HG03045 (cell line): Measurements from ENCODE around the gene CIAO3.
"Not testable (repeated sequence)": the region's sequence is repeated elsewhere in the genome, so short reads cannot be mapped to it uniquely, and the experiment has no call there.

Experiments
- ATAC-seq: cut with Tn5 transposase; IDR thresholded peaks from one replicate; pipeline ENCODE4 v1.9.1; 2021; ENCODE audit warnings: mild to moderate bottlenecking, moderate library complexity; ENCODE audit not compliant: unreplicated experiment

The CIAO3 gene

DNA sequence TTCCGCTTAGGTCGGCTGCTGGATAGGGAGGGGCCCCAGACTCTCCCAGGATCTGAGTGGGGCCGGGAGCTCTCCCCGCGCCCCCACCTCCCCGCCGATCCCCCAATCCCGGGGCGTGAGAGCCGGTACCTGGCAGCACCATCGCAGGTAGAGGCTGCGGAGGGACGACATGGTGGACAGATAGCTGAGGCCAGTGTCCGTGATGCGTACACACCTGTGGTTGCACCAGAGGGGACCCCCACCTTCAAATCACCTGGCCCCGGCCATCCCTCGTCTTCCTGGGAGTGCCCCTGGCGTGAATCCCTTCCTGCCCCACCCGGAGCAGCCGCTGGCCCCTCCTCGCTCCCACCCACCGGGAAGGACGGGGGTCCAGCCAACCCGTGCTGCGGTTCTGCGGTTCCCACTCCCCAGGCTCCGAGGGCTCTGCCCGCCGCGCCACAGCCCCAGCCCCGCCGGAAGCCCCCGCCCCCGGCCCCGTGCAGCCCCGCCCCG lies 45.9 kb downstream of the CIAO3 start:
- ATAC-seq: no peak

DNA sequence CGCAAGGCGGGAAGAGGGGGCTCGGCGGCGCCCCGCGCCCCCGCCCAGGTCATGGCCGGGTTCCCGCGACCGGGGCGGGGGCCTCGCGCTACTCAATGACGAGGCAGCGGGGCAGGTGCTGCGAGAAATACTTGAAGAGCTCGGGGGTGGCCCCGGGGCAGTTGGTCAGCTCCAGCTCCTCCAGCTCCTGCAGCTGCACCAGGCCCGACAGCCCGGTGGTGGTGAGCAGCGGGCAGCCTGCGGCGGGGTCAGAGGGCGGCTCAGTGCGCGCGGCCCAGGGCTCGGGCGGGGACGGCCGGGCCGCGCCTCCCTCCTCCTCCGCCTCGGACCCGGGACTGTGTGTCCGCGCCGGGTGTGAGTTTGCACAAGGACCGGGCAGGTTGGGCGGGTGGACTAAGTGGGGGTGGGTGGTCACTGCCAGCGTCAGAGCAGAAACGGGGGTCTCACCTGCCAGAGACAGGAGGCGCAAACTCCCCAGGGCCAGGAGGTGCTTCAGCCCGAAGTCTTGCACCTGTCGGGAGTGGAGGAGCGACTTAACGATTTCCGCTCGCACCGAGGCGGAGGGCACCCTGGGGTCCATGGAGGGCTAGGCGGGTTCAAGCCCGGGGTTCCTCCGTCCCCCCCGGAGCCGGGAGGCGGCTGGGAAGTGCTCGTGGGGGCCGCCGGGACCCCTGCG lies 46.5 kb downstream of the CIAO3 start:
- ATAC-seq: no peak

DNA sequence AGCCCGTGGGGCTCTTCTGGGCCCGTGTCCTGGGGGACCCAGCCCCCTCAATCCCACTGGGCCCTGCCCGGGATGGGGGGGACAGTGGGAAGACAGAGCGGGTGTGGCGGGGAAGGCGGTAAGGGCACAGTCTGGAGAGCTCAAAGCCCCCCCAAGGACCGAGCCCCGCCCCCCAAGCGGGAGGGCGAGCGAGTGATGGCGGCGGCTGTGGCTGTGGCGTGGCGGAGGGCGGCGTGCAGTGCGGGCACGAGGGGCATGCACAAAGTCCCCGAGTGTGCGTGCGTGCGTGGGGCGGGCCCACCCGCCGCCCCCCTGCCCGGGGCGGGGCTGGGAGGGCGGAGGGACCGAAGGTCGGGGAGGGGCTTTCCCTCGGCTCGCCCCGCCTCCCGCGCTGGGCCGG lies 47.0 kb downstream of the CIAO3 start:
- no peak for ATAC-seq

DNA sequence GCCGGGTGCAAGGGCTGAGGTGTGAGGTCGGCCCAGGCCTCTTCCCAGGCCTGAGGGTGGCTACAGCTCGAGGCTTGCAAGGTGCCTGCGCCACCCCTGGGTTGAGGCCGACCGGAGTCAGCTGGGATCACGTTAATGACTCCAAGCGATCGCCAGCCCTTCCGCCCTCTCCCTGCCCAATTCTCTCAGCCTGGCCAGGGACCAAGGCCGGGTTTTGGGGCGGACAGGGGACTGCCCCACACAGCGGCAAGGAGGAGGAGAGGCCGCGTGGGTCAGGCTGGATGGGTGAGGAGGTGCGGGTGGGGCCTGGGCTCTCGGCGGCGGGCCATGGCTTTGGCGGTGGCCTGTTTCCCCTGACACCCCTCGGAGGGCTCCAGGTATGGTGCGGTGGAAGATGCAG lies 47.4 kb downstream of the CIAO3 start:
- no peak for ATAC-seq

DNA sequence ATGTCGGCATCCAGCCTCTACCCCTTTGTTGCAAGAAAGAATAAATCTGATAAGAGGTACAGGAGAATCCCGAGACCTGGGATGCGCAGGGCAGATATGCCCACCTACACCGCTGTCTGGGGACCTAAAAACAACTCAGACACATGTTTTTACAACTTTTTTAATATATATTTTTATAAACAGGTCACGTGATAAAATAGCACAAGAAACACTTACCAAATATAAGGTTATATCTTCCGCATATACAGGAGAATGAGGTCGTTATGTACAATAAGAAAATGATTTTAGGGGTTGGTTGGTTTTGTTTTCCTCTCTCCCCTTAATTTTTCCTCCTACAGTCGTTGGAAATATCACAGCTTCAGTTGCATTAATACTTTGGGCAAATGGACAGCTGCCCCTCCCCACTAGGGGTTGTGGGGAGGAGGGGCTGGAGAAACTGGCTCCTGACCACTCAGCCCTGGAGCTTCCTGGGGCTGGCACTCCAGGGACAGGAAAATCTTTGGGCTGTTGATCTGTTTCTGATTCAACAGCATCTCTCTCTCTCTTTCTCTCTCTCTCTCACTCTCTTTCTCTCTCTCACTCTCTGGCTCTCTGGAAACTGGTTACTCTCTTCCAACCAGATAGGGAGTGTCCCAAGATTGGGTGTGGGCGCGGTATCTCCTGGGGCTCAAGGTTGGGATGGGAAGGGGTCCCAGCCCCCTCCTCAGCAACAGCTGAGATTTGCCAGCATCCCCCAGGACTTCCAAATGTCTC lies 48.3 kb downstream of the CIAO3 start:
- no peak for ATAC-seq

DNA sequence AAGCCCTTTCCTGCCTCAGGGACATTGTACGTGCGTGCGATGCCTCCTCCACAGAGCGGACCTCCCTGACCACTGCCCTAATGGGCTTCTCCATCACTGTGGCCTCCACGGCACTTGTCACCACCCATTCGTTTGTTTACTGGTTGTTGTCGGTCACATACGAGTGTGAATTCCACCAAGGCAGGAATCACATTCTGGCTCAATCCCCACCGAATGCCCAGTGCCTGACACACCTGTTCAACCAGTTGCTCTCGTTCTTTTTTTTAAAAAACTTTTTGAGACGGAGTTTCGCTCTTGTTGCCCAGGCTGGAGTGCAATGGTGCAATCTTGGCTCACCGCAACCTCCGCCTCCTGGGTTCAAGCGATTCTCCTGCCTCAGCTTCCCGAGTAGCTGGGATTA lies 49.6 kb downstream of the CIAO3 start:
- ATAC-seq: not testable (repeated sequence)

DNA sequence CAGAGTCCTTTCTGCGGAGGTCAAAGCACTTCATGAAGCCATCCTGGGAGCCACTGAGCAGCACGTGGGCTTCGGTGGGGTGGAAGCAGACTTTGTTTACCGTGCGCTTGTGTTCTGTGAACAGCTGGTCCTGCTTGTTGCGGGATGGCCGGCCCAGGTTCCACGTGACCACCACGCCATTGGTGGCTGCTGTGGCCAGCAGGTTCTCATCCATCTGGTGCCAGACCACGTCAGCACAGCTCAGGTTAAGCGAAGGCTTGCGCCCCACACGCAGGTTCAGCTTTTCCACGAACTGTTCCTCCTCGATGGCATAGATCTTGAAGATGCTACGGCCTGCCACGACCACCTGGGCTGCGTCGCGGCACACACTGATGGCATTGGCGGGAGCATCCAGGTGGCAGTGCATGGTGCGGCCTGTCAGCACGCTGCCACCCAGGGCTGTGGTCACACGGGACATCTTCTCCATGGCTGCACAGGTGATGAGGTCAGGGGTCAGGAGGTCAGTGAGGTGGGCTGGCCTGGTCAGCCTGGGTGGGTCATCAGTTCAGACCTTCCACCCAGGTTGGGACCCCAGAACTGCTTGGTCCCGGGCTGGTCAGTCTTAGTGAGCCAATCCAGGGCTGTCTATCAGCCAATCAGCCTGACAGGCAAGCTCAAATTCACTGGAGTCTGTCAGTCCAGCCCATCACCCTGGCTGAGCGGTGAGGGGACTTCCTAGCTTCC lies 51.5 kb downstream of the CIAO3 start:
- no peak for ATAC-seq

DNA sequence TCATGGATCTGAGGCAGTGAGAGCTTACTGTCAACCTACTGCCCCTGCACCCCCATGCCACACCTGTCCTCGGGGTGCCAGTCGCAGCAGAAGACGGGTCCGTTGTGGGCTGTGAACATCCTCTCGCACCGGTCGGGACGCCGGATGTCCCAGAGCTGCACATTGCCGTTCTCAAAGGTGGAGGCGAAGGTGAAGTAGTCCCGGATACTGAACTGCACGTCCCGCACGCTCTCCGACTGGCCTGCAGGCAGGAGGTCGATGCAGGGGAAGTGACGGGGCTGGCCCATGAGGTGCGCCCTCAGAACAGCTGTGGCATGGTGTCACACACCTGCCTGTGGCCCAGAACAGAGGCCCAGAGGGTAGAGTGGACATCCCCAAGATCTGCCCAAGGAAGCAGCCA lies 53.3 kb downstream of the CIAO3 start:
- no peak for ATAC-seq

DNA sequence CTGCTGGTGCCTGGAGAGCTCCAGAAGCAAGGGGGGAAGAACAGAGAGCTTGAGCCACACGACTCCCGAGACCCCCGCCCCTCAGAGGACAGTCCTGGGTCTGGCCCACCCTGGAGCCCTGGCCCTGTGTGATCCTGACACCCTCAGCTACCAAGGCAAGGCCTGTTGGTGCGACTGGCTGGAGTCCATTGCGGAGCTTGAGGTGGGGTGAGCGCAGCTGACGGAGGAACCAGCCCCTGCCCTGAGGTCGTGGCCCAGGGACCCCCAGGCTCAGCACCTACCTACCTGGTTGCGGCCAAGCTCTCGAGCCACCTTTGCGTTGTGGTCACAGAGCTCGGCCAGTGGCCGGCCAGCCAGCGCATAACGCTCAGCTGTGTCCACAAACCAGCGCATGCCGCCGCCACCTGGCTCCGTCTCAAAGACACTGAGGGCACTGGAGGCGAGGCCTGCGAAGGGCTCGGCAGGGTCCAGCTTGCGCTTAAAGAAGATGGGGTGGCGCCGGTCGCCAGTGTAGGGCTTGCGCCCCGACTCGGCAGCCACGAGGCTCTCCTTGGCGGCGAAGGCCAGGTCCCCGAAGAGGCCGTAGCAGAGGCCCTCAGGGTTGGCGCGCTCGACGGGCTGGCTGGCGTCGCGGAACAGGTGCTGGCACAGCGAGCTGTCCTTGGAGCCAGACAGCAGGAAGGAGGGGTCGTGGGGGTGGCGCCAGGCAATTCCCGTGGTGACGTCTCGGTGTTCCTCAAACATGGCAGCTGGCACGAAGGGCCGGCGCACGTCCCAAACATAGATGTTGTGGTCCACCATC lies 54.1 kb downstream of the CIAO3 start:
- no peak for ATAC-seq

DNA sequence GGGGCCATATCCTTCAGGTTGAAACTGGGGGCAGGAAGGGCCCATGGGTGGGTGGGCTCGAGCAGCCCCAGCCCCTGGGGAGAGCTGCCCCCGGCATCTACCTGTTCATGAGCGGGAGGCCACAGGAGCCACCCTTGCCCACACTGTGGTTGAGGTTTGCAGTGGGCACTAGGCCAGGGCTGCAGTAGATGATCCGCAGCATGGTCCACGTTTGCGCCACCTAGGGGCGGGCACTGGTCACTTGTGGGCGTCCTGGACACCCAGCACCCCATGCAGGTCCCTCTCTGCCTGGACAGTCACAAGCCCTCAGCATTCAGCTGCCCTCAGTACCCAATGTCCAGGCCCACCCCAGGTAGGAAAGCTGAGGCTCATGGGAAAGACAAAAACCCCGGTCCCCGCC lies 54.8 kb downstream of the CIAO3 start:
- ATAC-seq: no peak

DNA sequence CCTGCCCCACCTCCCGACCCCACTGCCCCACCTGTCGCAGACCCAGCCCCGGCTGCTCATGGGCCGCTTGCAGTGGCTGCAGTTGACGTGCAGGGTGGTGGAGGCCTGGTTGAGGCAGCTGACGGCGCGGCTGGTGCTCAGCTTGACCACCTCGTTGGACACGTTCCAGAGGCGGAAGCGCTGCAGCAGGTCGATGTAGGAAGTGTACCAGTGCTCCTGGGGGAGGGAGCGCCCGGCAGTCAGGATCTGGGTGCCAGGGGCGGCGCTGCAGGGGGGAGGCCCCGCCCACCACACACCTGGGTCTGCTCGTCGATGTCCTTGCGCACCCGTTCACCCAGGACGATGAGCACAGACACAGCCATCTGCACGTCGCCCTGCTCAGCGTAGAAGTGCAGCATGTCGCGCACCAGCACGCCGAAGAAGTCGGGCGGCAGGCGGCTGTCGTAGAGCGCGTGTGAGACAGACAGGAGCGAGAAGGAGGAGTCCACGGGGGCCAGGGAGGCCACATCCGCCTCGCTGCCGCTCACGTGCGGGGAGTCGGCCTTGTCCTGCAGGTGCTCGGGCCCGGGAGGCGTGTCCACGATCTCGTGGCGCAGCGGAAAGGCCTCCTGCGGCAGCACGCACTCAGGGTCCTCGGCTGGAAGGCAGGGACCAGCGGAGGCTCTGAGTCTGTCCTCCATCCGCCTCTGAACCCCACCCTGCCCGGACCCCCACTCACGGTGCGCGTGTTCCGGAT lies 55.7 kb downstream of the CIAO3 start:
- no peak for ATAC-seq

DNA sequence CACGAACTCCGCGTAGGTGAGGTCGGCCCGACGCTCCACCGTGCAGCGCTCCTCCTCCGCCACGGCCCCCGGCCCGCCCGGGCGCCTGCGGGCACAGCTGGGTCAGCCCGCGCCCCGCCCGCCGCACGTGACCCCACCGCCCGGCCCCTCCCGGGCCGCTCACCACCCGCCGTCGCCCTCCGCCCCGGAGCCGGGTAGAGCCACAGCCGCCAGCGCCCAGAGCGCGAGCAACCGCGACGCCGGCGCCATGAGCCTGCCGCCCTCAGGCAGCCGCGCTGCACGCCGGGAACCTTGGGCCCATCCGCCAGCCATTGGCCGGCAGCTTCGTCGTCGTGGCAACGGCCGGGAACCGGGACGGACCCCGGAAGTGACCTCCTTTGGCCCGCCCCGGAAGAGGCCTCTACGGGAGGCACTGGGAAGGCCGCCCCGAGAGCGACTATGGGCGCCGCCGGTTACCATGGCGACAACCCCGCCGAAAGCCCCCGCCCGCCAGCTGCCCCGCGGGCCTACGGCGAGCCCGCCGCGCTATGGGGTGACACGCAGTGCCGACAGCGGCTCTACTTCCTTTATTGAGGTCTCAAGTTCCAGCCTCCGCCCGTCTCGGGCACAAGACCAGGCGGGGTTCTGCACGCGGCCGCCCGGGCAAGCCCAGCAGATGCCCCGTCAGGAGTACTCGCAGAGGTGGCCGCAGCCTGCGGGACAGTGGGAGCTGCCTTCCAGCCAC lies 56.6 kb downstream of the CIAO3 start, which contains the start of gene JMJD8:
Gene JMJD8, minus strand, starts transcription at position 264 of the 724 bp plus-strand sequence. Its CDS starts 15 bp downstream, at position 249.
- ATAC-seq: peak; percentile 58

DNA sequence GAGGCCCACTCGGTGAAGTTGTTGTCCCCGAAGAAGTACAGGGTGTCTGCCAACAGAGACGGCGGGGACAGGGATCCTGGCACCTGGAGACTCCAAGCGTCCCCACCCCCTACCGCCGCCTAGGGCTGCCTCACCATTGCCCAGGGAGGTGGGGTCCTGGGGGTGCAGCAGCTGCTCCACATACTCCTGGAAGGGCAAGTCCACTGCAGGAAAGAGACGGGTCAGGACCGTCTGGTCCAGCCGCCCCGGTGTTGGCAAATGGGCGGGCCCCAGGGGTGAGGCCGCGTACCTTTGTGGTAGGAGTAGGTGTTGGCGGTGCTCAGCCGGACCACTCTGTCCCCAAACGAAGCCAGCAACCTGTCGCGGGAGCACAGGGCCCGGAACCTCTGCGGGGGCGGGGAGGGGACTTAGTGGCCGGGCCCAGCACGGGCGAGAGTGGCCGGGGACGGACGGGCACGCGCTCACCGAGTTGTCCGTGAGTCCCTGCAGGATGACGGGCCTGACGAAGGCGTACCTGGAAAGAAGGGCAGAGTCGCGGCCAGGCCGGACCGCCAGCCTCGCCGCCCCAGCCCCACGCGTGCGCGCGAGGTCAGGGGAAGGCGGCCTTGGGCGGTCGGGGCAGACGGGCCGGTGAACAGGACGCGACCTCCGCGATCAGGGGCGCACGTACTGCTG lies 57.3 kb downstream of the CIAO3 start:
- ATAC-seq: no peak

DNA sequence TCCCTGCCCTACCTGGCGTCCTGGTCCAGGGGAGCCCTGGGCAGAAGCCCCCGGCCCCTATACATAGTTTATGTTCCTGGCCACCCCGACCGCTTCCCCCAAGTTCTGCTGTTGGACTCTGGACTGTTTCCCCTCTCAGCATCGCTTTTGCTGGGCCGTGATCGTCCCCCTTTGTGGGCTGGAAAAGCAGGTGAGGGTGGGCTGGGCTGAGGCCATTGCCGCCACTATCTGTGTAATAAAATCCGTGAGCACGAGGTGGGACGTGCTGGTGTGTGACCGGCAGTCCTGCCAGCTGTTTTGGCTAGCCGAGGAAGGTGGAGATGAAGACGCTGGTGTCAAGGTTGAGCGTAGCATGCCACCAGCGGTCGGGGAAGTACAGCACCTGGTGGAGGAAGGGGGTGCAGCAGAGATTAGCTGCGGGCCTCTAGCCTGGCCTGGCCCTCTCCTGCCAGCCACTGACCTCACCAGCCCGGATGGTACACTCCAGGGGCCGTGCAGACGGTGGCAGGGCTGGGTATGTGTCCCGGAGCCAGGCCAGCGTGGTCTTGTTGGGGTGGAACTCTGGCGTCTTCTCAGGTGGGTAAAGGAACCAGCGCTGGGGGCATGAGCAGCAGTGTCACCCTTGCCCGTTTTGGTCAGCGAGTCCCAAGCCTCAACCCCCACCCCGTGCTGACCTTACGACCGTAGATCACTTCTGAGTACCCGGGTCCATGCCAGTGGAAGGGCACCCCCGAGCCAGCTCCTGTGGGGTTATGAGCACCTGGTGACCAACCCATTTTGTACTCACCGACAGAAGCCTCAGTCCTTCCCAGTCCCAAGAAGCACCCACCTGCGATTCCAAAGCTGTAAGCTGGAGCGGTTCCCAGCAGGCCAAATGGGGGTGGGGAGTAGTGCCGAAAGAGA lies 58.1 kb downstream of the CIAO3 start:
- ATAC-seq: no peak

DNA sequence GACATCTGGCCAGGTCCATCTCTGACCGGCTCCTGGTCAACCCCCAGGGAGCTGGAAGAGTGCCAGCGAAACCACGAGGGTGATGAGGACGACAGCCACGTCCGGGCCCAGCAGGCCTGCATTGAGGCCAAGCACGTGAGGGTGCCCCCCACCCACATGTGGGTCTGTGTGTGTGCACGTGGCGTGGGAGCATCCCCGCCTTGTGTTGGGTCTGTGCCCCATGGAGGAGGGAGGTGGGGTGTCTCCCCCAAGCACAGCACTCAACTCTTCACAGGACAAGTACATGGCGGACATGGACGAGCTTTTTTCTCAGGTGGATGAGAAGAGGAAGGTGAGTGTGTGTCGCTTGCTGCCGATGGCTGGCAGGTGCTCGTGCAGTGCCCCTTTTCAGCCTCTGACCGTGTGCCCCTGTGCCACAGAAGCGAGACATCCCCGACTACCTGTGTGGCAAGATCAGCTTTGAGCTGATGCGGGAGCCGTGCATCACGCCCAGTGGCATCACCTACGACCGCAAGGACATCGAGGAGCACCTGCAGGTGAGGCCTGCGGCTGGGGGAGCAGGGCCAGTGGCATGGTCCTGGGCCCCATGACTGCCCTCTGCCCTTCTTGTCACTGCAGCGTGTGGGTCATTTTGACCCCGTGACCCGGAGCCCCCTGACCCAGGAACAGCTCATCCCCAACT lies 58.9 kb downstream of the CIAO3 start:
- no peak for ATAC-seq

DNA sequence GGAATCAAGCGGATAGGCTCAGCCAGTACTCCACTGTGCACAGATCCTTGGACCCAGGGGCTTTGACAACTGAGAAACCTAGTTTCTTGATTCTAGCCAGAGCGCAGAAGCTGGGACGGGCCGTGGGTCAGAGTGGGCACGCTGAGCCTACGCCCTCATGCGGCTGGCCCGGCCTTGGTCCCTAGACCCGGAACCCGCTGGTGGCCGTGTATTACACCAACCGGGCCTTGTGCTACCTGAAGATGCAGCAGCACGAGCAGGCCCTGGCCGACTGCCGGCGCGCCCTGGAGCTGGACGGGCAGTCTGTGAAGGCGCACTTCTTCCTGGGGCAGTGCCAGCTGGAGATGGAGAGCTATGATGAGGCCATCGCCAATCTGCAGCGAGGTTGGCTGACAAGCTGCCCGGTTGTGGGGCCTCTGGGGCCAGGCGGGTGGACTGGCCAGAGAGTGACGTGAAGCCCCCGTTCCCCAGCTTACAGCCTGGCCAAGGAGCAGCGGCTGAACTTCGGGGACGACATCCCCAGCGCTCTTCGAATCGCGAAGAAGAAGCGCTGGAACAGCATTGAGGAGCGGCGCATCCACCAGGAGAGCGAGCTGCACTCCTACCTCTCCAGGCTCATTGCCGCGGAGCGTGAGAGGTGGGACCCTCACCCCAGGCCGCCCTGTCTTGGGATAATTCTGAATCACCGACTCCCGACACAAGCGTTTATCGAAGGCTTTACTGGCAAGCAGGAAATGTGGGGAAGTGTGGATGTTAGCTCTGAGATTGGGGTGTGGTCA lies 59.6 kb downstream of the CIAO3 start:
- ATAC-seq: no peak

DNA sequence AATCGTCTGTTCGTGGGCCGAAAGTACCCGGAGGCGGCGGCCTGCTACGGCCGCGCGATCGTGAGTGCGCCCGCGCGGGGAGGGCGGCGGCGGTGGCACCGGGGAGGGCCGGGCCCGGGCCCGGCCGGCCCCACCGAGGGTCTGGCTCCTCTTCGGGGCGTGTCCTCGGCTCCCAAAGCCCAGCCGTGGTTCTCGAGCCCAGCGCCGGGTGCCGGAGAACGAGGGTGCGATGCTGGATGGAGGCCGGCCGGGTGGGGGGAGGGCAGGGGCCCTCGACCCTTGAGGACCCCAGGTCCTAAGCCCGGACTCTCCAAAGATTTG lies 60.2 kb downstream of the CIAO3 start:
- ATAC-seq: no peak
